ENCODE results near the gene CLDND2.
"Not testable (repeated sequence)": the region's sequence is repeated elsewhere in the genome, so short reads cannot be mapped to it uniquely, and the experiment has no call there.

The CLDND2 gene, protein sequence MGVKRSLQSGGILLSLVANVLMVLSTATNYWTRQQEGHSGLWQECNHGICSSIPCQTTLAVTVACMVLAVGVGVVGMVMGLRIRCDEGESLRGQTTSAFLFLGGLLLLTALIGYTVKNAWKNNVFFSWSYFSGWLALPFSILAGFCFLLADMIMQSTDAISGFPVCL

DNA sequence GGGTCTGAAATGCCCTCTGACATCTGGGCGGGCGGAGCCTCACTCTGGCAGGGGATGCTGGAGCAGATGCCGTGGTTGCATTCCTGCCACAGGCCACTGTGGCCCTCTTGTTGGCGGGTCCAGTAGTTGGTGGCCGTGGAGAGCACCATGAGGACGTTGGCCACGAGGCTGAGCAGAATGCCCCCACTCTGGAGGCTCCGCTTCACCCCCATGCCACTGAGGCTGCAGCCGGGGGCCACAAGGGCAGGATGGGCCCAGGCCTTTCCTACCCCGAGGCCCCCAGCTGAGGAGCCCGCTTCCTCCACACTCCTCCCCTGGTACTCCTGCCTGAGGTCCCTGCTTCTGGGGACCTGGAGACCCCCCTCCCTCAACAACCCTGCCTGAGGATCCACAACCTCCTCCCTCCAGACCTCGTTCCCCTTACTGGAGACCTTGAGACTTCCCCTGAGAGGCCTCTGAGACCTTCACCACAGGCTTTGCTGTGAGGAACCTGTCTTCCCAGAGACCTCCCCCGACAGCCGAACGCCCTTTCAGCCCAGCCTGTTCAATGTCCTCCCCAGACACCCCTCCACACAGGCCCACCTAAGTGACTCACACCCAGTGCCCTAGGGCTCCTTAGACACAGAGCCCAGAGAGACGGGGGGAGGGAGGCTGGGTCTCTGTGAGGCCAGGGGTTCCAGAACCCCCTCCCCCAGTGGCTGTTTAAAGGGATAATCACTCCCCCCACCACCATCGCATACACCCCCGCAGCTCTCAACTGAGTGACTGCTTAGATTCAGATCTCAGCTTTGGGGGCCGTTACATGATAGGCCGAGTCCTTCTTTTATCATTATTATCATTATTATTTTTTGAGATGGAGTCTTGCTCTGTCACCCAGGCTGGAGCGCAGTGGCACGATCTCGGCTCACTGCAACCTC, at the start of gene CLDND2:
Gene CLDND2 (minus strand): TSS at position 638 of the 917 bp plus-strand sequence. CDS start 426 bp downstream, at position 212.
- DNase-seq (ENCODE audit: extremely low read depth in 1 of 2, low read depth in 1 of 2), result no peak

DNA sequence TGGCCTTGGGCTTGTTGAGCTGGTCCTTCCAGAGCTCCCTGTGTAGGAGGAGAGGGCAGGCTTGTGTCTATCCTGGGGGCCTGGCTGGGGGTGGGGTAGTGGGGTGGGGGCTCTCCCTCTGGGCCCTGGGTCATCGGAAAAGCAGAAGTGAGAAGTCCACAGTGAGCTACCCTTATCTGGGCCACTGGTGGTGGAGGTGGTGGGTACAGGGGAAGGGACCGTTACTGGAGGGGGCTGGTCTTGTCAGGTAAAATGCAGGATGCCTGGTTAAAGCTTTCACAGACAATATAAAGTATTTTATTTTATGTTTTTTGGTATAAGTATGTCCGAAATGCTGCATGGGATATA, 49.0 kb upstream of the CLDND2 start:
- no peak for DNase-seq (ENCODE audit: extremely low read depth in 1 of 2, low read depth in 1 of 2)

DNA sequence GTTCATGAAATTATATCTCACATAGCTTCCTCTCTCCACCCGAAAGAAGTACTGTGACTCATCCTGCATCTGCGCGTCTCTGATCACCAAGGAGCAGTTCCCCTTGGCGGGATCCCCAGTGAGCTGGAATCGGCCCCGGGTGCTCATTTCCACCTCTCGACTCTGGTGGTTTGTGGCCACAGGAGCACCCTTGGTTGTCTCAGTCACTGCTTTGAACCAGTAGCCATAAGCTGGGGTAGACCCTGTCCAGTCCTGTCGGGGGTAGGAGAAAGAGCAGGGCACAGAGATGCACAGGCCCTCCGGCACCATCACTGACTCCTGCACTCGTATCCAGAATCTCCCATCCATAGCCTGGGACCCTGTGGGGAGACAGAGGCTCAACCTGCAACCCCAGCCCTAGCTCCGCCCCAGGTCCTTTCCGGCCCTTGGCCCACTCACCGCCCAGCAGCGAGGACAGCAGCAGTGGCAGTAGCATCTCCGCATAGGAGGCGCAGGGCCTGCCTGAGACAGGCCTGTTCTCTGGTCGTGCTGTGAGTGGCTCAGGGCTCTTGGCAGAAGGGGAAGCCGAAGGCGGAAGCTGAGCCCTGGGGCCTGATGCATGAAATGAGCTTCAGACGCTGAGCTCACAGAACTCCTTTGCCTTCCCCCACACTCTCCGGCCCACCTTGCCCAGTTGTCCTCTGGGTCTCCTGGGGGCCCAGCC, 48.5 kb upstream of the CLDND2 start, which contains the start of gene SIGLEC10:
Gene SIGLEC10 (minus strand): TSS at position 536 of the 703 bp plus-strand sequence. CDS start 61 bp downstream, at position 475.
- DNase-seq (ENCODE audit: extremely low read depth in 1 of 2, low read depth in 1 of 2), result no peak

DNA sequence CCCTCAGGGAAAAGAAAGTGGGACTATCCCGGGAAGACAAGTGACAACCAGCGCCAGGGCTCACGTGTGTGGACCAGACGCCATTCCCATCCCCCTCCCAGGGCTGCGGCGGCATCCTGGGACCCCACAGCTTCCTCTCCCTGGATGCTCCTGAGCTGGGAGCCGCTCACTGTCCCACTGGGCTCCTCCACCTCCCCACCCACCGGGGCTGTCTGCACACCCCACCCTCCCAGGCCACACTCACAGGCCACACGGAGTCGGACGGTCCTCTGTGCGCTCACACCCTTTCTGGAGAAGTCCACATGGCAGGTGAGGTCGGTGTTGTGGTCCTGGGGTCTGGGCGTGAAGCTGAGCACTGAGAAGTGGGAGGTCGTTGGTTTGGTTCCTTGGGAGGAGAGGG, 47.6 kb upstream of the CLDND2 start:
- DNase-seq (ENCODE audit: extremely low read depth in 1 of 2, low read depth in 1 of 2), result not testable (repeated sequence)

DNA sequence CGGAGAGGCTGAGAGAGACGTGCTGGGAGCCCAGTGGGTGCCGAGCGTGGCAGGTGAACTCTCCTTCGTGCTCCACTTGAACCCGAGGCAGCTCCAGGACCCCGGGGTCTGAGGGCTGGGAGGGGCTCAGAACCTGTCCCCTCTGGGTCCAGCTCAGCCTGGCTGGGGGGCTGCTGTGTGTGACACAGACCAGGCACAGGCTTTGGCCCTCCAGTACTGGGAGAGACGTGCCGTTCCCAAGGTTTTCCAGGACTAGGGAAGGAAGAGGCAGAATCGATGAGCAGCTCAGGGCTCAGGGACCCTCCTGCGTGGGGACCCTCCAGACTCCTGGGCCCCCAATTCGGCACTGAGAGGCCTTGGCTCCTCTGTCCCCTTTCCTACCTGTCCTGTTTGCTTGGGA, 46.4 kb upstream of the CLDND2 start:
- DNase-seq (ENCODE audit: extremely low read depth in 1 of 2, low read depth in 1 of 2), result no peak

DNA sequence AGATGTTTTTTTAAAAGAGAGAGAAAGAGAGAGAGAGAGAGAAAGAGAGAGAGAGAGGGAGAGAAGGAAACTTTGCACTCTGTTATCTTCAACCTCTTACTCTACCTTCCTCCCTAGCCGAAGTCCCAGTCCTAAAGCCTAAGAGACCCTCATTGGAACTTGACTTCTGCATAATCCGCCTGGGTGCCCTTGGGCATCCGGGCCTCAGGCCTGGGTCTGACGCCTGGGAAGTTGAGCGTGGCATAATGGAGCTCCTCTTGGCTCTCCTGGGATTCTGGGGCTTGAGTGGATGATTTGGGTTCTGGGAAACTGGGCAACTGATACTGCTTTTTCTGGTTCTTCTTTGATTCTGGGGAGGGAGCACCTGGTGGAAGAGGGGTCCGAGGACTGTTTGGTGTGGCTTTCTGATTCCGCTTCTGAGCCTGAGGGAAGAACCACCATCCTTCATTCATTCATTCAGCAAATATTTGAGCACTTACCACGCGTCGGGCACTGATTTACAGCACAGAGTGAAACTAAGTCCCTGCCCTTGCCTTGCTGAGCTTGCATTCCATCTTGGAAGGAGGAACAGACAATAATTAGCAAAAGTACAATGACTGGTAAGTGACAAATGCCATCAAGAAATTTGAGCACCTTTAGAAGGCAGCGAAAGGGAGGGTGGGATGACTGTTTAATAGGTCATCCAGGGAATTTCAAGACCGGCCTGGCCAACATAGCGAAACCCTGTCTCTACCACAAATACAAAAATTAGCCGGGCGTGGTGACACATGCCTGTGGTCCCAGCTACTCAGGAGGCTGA, 42.3 kb upstream of the CLDND2 start:
- no peak for DNase-seq (ENCODE audit: extremely low read depth in 1 of 2, low read depth in 1 of 2)

DNA sequence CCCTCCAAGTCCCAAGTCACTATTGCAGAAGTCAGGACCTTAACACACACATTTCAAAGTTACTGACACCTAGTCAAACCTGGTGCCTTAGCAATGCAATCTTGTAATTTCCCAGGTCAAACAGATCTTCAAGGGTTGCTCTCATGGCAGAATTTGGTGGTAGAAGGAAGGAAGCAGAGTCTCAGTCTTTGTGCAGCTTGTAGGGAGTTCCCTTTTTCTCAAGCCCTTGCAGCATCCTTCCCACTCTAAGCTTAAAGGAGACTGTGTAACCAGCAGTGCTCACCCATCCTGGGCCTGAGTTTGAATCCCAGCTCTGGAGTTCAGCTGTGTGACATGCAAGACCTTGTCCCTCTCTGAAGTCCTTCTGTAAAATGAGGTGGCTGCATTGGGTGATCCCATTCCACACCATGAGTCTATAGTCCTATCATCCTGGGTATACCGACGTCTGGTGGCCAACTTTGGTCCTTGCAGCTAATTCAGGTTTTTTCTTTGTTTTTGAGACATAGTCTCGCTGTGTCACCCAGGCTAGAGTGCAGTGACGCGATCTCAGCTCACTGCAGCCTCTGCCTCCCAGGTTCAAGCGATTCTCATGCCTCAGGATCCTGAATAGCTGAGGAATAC, 38.8 kb upstream of the CLDND2 start:
- DNase-seq (ENCODE audit: extremely low read depth in 1 of 2, low read depth in 1 of 2), result no peak

DNA sequence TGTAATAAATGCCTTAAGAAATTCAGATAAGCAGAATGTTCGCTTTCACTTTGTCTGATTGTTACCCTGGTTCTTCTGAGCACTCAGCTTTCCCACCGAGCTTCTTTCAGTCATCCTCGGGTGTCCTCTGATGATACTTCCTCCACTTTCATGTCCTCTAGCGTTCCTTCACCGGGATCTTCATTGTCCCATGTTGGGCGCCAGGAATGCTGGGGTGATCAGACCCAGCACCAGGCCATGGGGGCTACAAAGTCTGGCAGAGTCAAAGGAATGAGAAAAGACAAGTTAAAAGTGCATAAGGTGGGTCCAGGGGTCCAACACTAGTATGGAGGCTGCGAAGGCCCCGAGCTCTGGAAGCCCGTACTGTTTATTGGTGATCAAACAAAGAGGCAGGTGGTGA, 33.3 kb upstream of the CLDND2 start:
- DNase-seq (ENCODE audit: extremely low read depth in 1 of 2, low read depth in 1 of 2), result no peak

DNA sequence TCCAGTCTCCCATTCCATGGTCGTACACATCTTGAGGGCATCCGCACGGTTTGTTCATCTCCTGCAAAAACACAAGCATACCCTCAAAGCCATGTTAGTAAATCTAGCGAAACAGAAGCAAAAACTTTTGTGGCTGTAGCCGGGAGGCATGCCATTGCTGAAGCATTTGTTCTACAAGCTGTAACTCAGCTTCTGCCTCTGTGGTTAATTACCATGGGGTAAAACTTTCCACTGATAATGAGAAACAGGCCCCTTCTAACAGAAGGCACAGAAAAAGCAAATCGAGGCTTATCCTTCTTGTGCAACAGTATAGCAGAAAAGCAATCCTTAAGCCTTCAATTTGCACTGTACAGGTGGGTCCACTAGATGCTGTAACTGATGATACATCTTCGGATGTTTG, 31.1 kb upstream of the CLDND2 start:
- not testable (repeated sequence) for DNase-seq (ENCODE audit: extremely low read depth in 1 of 2, low read depth in 1 of 2)

DNA sequence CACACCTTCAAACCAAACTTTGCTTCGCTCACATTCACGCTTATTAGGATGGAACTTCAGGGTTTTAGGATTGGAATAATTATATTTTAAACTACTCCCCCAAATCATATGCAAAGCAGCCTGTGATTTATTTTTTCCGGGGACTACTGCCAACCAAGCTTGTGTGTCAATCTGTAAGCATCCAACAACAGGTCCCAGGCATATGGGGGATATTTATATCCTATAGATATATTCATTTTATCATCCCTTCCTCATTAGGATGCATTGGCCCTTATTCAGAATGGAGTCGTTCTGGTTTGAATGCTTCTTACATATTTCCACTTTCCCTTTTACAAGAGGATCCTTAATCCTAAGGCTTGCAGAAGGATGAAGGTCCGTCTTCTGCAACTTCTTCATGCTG, 30.4 kb upstream of the CLDND2 start:
- no peak for DNase-seq (ENCODE audit: extremely low read depth in 1 of 2, low read depth in 1 of 2)

DNA sequence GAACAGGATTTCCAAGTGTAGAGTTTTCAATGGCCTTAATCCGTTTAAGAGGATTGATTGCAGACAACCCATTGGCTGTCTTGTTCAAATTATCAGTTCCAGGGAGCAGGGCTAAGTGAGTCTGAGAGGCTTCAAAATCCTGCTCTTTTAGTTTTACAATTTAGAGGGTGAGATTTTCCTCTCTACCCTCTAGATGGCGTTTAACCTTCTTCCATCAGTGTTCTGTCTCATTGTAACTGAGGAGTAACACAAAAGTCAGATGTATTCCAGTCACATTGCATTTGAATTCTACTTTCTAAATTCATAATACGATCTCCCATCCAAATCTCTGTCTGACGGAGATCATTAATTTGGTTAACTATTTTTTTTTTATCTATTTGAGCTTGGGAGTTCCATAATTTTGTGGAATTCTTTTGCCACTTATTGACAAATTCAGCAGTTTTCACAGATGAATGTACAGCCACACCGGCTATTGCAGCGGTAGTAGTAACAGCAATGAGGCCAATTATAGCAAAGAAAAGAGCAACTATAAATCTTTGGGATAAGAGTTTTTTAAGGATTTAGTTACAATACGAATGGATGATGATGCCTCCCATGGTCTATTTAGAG, 29.4 kb upstream of the CLDND2 start:
- no peak for DNase-seq (ENCODE audit: extremely low read depth in 1 of 2, low read depth in 1 of 2)

DNA sequence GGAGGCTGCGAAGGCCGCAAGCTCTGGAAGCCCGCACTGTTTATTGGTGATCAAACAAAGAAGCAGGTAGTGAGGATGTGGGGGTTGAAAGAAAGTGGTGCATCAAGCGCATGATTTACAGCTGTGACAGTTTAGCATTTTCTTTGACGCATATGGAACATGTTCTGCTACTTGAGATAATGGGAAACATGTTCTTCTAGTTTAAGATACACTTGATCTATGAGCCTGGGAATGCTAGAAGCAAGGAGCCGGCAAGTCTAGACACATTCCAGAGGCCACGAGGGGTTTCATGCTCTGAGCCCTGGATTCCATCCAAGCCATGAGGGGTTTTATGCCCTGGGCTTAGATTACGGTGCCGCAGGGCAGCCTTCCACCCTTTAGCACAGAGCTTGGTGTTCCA, 28.6 kb upstream of the CLDND2 start:
- DNase-seq (ENCODE audit: extremely low read depth in 1 of 2, low read depth in 1 of 2), result not testable (repeated sequence)

DNA sequence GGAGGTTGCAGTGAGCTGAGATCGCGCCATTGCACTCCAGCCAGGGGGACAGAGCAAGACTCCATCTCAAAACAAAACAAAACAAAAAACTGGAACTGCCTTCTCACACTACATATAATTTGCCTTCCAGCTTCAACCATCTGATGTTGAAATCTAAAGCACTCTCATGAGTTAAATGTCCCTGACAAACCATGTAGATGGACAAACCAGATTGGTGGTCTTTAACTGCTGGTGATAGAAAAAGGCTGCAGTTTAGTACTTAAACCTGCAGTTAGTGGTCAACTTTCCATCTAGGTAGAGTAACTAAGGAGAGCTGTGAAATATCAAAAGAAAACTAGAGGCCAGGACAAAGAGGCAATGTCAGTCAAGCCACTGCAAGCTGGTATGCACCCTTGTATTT, 27.4 kb upstream of the CLDND2 start:
- no peak for DNase-seq (ENCODE audit: extremely low read depth in 1 of 2, low read depth in 1 of 2)

DNA sequence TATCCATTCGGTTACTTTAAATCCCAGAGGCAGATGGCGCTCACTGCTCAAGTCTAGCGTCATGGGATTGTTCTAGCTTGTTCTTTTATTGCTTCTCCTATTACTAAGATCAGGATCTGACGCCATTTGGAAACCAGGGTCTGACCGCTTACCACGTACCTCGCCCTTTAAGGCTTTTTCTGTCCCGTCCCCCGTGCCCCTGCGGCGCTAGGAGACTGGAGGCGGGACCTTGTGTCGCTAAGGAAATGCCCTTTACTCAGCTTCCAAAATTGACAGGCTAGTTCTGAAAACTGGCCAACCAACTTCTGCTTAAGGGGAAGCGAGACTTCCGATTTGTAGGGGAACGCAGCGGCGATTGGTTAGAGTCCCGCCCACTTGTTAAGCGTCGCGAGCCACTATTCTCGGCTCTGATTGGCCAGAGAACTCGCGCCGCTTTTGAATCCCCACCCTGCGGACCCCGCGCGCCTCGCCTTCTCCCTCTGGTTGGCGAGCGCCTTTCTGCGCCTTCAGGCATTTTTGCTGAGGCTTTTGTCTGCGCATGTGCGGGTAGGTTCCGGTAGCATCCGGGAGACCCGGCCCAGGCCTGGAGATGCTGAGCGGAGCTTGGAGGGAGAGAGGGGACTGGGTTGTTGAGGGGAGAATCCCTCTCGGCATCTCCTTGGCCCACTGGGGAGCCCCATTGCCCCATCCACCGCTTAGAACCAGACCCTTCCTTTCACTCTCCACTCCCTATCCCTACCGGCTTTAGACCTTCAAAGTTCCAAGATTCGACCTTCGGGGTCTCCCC, 25.4 kb upstream of the CLDND2 start:
- peak; percentile 91 to 98 for DNase-seq (ENCODE audit: extremely low read depth in 1 of 2, low read depth in 1 of 2)

DNA sequence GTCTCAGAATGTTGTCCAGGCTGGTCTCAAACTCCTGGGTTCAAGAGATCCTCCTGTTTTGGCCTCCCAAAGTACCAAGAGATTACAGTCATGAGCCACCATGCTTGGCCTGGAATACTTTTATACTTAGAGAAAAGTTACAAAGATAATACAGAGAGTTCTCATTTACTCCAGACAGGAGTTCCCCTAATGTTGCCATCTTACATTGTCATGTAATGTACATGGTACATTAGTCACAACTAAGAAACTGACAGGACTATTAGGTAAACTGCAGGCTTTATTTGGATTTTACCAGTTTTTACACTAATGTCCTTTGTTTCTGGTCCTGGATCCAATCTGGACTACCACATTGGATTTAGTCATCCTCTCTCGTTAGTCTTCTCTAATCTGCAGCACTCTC, 23.9 kb upstream of the CLDND2 start:
- no peak for DNase-seq (ENCODE audit: extremely low read depth in 1 of 2, low read depth in 1 of 2)

DNA sequence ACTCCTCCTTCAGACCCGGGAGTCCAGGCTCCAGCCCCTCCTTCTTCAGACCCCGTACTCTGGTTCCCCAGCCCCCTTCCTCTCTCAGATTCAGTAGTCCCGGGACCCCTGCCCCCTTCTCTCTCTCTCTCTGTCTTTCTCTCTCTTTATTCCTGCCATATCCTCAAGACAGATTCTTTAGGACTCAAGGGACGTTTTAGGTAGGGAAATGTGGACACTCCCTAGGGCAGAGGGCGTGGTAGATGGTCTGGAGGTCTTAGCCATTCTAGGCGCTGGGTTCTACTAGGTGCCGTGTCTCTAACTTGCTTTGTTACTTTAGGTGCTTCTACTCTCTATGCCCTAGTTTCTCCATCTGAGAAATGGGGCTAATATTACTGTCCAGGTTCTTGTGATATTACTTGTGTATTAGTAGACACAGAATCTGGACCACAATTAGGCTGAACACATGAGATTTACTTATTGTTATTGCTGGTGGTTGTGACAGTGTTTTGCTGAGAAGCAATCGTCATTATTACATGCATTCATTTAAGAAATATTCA, 22.3 kb upstream of the CLDND2 start:
- no peak for DNase-seq (ENCODE audit: extremely low read depth in 1 of 2, low read depth in 1 of 2)

DNA sequence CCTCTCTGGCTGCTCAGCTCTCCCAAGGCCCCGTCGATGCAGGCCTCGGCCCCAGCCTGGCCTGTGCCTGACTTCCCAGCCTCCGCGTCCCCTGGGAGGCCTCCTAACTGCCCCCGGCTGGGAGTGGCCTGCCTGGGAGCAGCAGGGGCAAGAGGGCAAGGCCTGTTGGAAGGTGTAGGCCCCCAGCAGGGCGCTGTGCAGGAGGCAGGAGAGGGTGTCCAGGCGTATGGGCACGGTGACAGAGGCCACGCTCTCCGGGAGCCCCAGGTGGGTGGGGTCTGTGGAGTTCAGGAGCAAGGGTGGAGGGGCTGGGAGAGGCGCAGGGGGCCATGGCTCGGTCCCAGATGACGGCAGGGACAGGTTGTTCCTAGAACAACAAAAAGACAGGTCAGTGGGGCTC, 20.3 kb upstream of the CLDND2 start:
- no peak for DNase-seq (ENCODE audit: extremely low read depth in 1 of 2, low read depth in 1 of 2)

DNA sequence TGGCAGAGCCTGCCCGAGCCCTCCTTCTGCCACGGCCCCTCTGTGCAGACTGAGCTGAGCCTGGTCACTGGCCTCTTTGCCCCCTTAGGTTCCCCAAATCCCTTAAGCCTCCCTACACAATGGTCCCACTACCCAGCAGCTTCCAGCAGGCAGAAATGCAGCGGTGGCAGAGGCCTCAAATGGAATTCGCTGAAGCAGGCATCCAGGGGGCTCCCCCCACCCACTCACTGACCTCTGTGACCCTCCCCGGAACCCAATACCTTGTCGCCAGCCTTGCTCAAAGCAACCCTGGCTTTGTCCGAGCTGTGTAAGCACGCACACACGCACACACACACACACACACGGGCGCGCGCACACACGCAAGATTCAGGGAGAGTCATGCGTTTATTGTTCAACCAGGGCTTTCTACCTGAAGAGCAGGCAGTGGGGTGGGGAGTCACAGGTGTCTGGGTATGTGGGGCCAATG, 19.2 kb upstream of the CLDND2 start, which contains the start of gene LIM2:
Gene LIM2 (minus strand): TSS at position 51 of the 466 bp plus-strand sequence. CDS start 531 bp downstream, outside the sequence.
- DNase-seq (ENCODE audit: extremely low read depth in 1 of 2, low read depth in 1 of 2), result no peak
